K562 (cell line): ENCODE data around the gene ARFRP1. TPM values are rescaled to one million over a fixed set of nuclear protein-coding genes. Genes with fewer than 3 reads are reported as not detected.

ENCODE experiments used
- CC2D1A ChIP-seq: fragments of 450-650 bp; IDR thresholded peaks from 2 replicates; pipeline ENCODE4 v1.6.1; 2017; ENCODE audit warnings: mild to moderate bottlenecking
- FOXA3 ChIP-seq, 2 experiments: fragments of 450-650 bp in 1 of 2; sonication (generic) in 1 of 2; formaldehyde crosslinking; IDR thresholded peaks in 1 of 2; conservative IDR thresholded peaks in 1 of 2; 2 replicates each; pipeline versions ENCODE4 v1.4.0 to v1.8.0; 2020 to 2022; ENCODE audit warnings: mild to moderate bottlenecking in 2 of 2, missing genetic modification reagents in 1 of 2
- SMARCA5 ChIP-seq: fragments of 450-650 bp; IDR thresholded peaks from 2 replicates; pipeline ENCODE4 v1.6.1; 2016
- SP1 ChIP-seq: sonication (generic); formaldehyde crosslinking; IDR thresholded peaks from 2 replicates; pipeline ENCODE4 v1.8.1; 2022; ENCODE audit warnings: mild to moderate bottlenecking, missing genetic modification reagents
- TEAD2 ChIP-seq: fragments of 450-650 bp; IDR thresholded peaks from 2 replicates; pipeline ENCODE4 v1.6.1; 2016; ENCODE audit warnings: missing genetic modification characterization, control low read depth, missing compliant biosample characterization
- YY1 ChIP-seq, 3 experiments: IDR thresholded peaks; 2 replicates each; pipeline ENCODE4 v1.6.1; 2011; ENCODE audit warnings: low read length in 2 of 3, mild to moderate bottlenecking in 2 of 3, moderate library complexity in 2 of 3, borderline replicate concordance in 1 of 3, control low read depth in 1 of 3, low read depth in 1 of 3; ENCODE audit not compliant: insufficient read depth in 3 of 3, insufficient replicate concordance in 2 of 3, control insufficient read depth in 1 of 3, insufficient read length in 1 of 3; ENCODE audit errors: extremely low read depth in 1 of 3
- ZBTB33 ChIP-seq: sonication (generic); formaldehyde crosslinking; IDR thresholded peaks from 2 replicates; pipeline ENCODE4 v1.8.1; 2023; ENCODE audit warnings: mild to moderate bottlenecking, missing genetic modification reagents
- ZMIZ1 ChIP-seq, 2 experiments: fragments of 150-350 bp in 1 of 2; IDR thresholded peaks; 2 replicates each; pipeline ENCODE4 v1.6.1; 2012 to 2016; ENCODE audit warnings: low read depth in 2 of 2, low read length in 2 of 2, mild to moderate bottlenecking in 1 of 2, moderate library complexity in 1 of 2
- ZNF121 ChIP-seq: sonication (generic); formaldehyde crosslinking; conservative IDR thresholded peaks from 2 replicates; pipeline ENCODE4 v1.8.0; 2022; ENCODE audit warnings: missing genetic modification reagents
- ZNF41 ChIP-seq: fragments of 250-450 bp; sonication (Bioruptor Pico); conservative IDR thresholded peaks from 2 replicates; pipeline ENCODE4 v1.4.0; 2020; ENCODE audit warnings: mild to moderate bottlenecking
- polyA plus RNA-seq, 8 experiments: library from polyadenylated mRNA; depleted of rRNA in 4 of 8; stranded (reverse) in 5 of 8; unstranded in 3 of 8; fragments of >200 nt; fragmentation: Nextera tagmentation in 2 of 8; fragmentation: Illumina TruSeq in 1 of 8; extraction: Ambion mirVana in 2 of 8; extraction: Trizol in 1 of 8; gene quantifications; 2 replicates each; pipeline versions ENCODE4 v1.2.1 to v1.2.3, GENCODE V29; 2011 to 2014; ENCODE audit warnings: inconsistent platforms in 1 of 8, missing spikeins in 1 of 8
- total RNA-seq, 7 experiments: library from RNA; depleted of rRNA in 6 of 7; stranded (reverse); fragments of >200 nt in 6 of 7; fragmentation: Illumina TruSeq in 2 of 7; extraction: Trizol in 2 of 7; gene quantifications; 2 replicates each; pipeline versions ENCODE4 v1.2.1 to v1.2.3, GENCODE V29; 2011 to 2021; ENCODE audit warnings: low replicate concordance in 1 of 7

ARFRP1 gene
- total and polyA plus RNA-seq, 9 of the 15 experiments (the other 6 are each of a cell fraction or from before 2014, with no cell fraction given): 2.2 to 78.9 (median 37.3) TPM

- TF ChIP-seq ZMIZ1 (IDR thresholded peaks at IDR 0.05; ENCODE audit: low read depth in 2 of 2, low read length in 2 of 2) (no peak), CC2D1A (no peak), SMARCA5 (no peak), SP1 (peak; percentile 41; the same call in 1 of the 2 replicates), YY1 (IDR thresholded peaks at IDR 0.05; ENCODE audit: borderline replicate concordance in 1 of 3, control insufficient read depth in 1 of 3, extremely low read depth in 1 of 3, insufficient read depth in 3 of 3, insufficient read length in 1 of 3, insufficient replicate concordance in 2 of 3, low read depth in 1 of 3, low read length in 2 of 3) (peak in 2 of 3 experiments; percentile 55 to 64), ZNF41 (CRISPR knock-in tag) (peak; percentile 23; the same call in 1 of the 2 replicates), ZBTB33 (CRISPR knock-in tag) (peak; percentile 66), FOXA3 (CRISPR knock-in tag; conservative IDR thresholded peaks at IDR 0.05 in 1 of 2, IDR thresholded peaks at IDR 0.05 in 1 of 2) (no peak; a peak in 2 of 4 replicates), ZNF121 (no peak), TEAD2 (no peak)
Observed at GRCh38 chr20:63707558-63708300, at the start of gene ARFRP1, which contains the start of gene ZGPAT (continued).
